ENCODE measurements around the gene PEX26. TPM values are rescaled to one million over a fixed set of nuclear protein-coding genes. Genes with fewer than 3 reads are reported as not detected.

Gene PEX26
- polyA plus RNA-seq (20.8 to 25.7 TPM (median 23.0 TPM) in 3 replicates), polyA minus RNA-seq (36.8 to 71.0 TPM (median 38.8 TPM) in 3 replicates)
- polyA plus RNA-seq (2011; ENCODE audit: low read depth) = 1.5 TPM
- polyA plus RNA-seq (2011; cell fraction: cytosol; rRNA removed) = 23.0 and 25.0 TPM in 2 replicates
- 27.1 and 31.4 TPM in 2 replicates for polyA plus RNA-seq (2011; cell fraction: nucleus; rRNA removed)
- polyA plus RNA-seq (2012; ENCODE audit: low replicate concordance) = 9.4 and 31.3 TPM in 2 replicates
- polyA minus RNA-seq (2011; cell fraction: cytosol; rRNA and poly(A)+ RNA removed) = 22.3 TPM
- 13.1 and 20.6 TPM in 2 replicates for polyA minus RNA-seq (2011; cell fraction: nucleus; rRNA and poly(A)+ RNA removed)

- no peak for TF ChIP-seq CTCF (optimal IDR thresholded peaks at IDR 0.05 in 1 of 3, IDR thresholded peaks at IDR 0.05 in 1 of 3, conservative IDR thresholded peaks at IDR 0.05 in 1 of 3; ENCODE audit: extremely low read depth in 1 of 3, insufficient read depth in 2 of 3, low read length in 3 of 3)
- no peak for TF ChIP-seq EZH2 (IDR thresholded peaks at IDR 0.05; ENCODE audit: low read length)
- FAIRE-seq (peak; percentile 36), DNase-seq (ENCODE audit: low read depth, low spot score) (no peak)
- H3K4me1 ChIP-seq (ENCODE audit: control insufficient read depth, extremely low read depth, insufficient read depth, low read length) = peaks cover 33% of the 10 kb centered on the region
- H3K79me2 ChIP-seq (ENCODE audit: control insufficient read depth, insufficient read depth, low read length) = peaks cover 54% of the 10 kb centered on the region
- peak within 1 kb of the TSS; percentile 97 for H3K4me2 ChIP-seq (ENCODE audit: control insufficient read depth, extremely low read depth, insufficient read depth, low read depth, low read length)
- no peaks in the 10 kb centered on the region for H4K20me1 ChIP-seq (ENCODE audit: control insufficient read depth, extremely low read depth, insufficient read depth, low read length)
- dilution Hi-C loops (cut with MboI; ENCODE audit: extremely low pct_ligation_motif_present, low sequenced_read_pairs) = no loop called here
- no peaks in the 10 kb centered on the region for H3K9me3 ChIP-seq (ENCODE audit: control insufficient read depth, low read depth, low read length)
- H3K27me3 ChIP-seq (ENCODE audit: control insufficient read depth, extremely low read depth, insufficient read depth, low read length) = no peaks in the 10 kb centered on the region
- H3K9ac ChIP-seq (ENCODE audit: control insufficient read depth, extremely low read depth, insufficient read depth, low read length) = peak within 1 kb of the TSS; percentile 98
- peak within 1 kb of the TSS; percentile 95 for H3K27ac ChIP-seq (ENCODE audit: control insufficient read depth, insufficient read depth, low read length)
- peak within 1 kb of the TSS; percentile 95 to 98 (median 96) for H3K4me3 ChIP-seq (ENCODE audit: control insufficient read depth in 2 of 3, extremely low read depth in 1 of 3, insufficient read depth in 2 of 3, low read depth in 1 of 3, low read length in 3 of 3)
- H2AFZ ChIP-seq (ENCODE audit: control insufficient read depth, low read length) = peak within 1 kb of the TSS; percentile 98
- peaks cover 7 to 9% of the 10 kb centered on the region in 2 experiments for H3K36me3 ChIP-seq (ENCODE audit: control insufficient read depth in 2 of 2, extremely low read depth in 1 of 2, insufficient read depth in 2 of 2, low read length in 2 of 2)
- no peaks in the 10 kb centered on the region for H3K9me1 ChIP-seq (ENCODE audit: control insufficient read depth, extremely low read depth, insufficient read depth, low read length)
These were observed at the start of gene PEX26 for GRCh38 chr22:18077639-18078328. Gene PEX26, plus strand, starts transcription at chr22:18077990. Its CDS starts 387 bp downstream, at chr22:18078377.

GRCh38 chr22:18028817-18029527, 48.8 kb upstream of the PEX26 start:
- Histone ChIP-seq H3K27me3 (ENCODE audit: control insufficient read depth, extremely low read depth, insufficient read depth, low read length) (no peaks in the 10 kb centered on the region), H3K4me1 (ENCODE audit: control insufficient read depth, extremely low read depth, insufficient read depth, low read length) (peaks cover 47% of the 10 kb centered on the region), H3K4me3 (ENCODE audit: control insufficient read depth in 2 of 3, extremely low read depth in 1 of 3, insufficient read depth in 2 of 3, low read depth in 1 of 3, low read length in 3 of 3) (no peak overlapping the region), H3K36me3 (ENCODE audit: control insufficient read depth in 2 of 2, extremely low read depth in 1 of 2, insufficient read depth in 2 of 2, low read length in 2 of 2) (no peaks in the 10 kb centered on the region), H3K9me3 (ENCODE audit: control insufficient read depth, low read depth, low read length) (no peaks in the 10 kb centered on the region), H3K79me2 (ENCODE audit: control insufficient read depth, insufficient read depth, low read length) (peaks cover 3% of the 10 kb centered on the region), H3K9me1 (ENCODE audit: control insufficient read depth, extremely low read depth, insufficient read depth, low read length) (no peaks in the 10 kb centered on the region), H4K20me1 (ENCODE audit: control insufficient read depth, extremely low read depth, insufficient read depth, low read length) (no peaks in the 10 kb centered on the region), H3K4me2 (ENCODE audit: control insufficient read depth, extremely low read depth, insufficient read depth, low read depth, low read length) (no peak overlapping the region), H3K27ac (ENCODE audit: control insufficient read depth, insufficient read depth, low read length) (no peak overlapping the region), H2AFZ (ENCODE audit: control insufficient read depth, low read length) (no peak overlapping the region), H3K9ac (ENCODE audit: control insufficient read depth, extremely low read depth, insufficient read depth, low read length) (no peak overlapping the region)
- DNase-seq (ENCODE audit: low read depth, low spot score) (no peak), FAIRE-seq (peak; percentile 9)
- dilution Hi-C loops (cut with MboI; ENCODE audit: extremely low pct_ligation_motif_present, low sequenced_read_pairs) = no loop called here
- no peak for TF ChIP-seq CTCF (optimal IDR thresholded peaks at IDR 0.05 in 1 of 3, IDR thresholded peaks at IDR 0.05 in 1 of 3, conservative IDR thresholded peaks at IDR 0.05 in 1 of 3; ENCODE audit: extremely low read depth in 1 of 3, insufficient read depth in 2 of 3, low read length in 3 of 3)
- no peak for TF ChIP-seq EZH2 (IDR thresholded peaks at IDR 0.05; ENCODE audit: low read length)

All from keratinocyte (primary cell).